Measurements from ENCODE around the gene MCOLN2. TPM values are rescaled to one million over a fixed set of nuclear protein-coding genes. Genes with fewer than 3 reads are reported as not detected.

MCOLN2 gene
- polyA plus RNA-seq, 1 donor from 2014 or later = not detected

DNA sequence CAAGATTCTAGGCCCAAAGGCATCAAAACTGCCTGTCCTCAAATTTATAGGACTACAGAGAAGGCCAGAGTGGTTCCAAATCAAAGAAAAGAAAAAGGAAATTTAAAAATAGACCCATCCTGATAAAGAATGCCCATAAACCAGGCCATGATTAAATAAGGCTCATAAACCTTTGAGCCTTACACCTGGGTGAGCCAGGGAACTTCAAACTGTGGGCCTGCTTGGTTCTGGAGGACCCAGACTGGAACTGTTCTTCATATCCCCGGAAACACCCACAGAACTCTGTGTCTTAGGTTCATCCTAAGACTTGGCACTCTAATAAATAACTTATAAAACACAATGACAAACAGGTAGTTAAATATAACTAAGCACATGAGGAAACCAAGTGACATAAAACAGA is 28.8 kb downstream of the MCOLN2 start:
- Histone ChIP-seq H3K4me2 (ENCODE audit: low read length) (no peak overlapping the region), H3K9me3 (ENCODE audit: low read length) (no peaks in the 10 kb centered on the region), H3K79me2 (replicated peaks; ENCODE audit: insufficient read depth, low read length) (no peaks in the 10 kb centered on the region), H3K9ac (ENCODE audit: low read length) (no peak overlapping the region), H3K27me3 (ENCODE audit: insufficient read depth, low read depth, low read length) (no peaks in the 10 kb centered on the region), H3K4me3 (ENCODE audit: low read length) (no peak overlapping the region), H3K9me2 (ENCODE audit: insufficient read depth, low read length) (no peaks in the 10 kb centered on the region), H2AFZ (ENCODE audit: low read depth, low read length) (no peak overlapping the region), H4K20me1 (ENCODE audit: insufficient read depth) (no peaks in the 10 kb centered on the region), H3K36me3 (ENCODE audit: insufficient read depth, low read length) (no peaks in the 10 kb centered on the region), H3F3A (ENCODE audit: insufficient read depth, low read length, poor library complexity, severe bottlenecking) (no peaks in the 10 kb centered on the region), H3K27ac (ENCODE audit: low read length) (no peak overlapping the region)
- TF ChIP-seq EZH2 (IDR thresholded peaks at IDR 0.05; ENCODE audit: borderline replicate concordance, insufficient read depth, low read length, poor library complexity, severe bottlenecking) (no peak), EP300 (conservative IDR thresholded peaks at IDR 0.05; ENCODE audit: poor library complexity, severe bottlenecking) (no peak), MXI1 (conservative IDR thresholded peaks at IDR 0.05; ENCODE audit: poor library complexity, severe bottlenecking) (no peak), SMC3 (conservative IDR thresholded peaks at IDR 0.05; ENCODE audit: poor library complexity) (no peak), REST (IDR thresholded peaks at IDR 0.05; ENCODE audit: borderline replicate concordance) (no peak), RAD21 (conservative IDR thresholded peaks at IDR 0.05) (no peak), POLR2AphosphoS5 (IDR thresholded peaks at IDR 0.05) (no peak), TAF1 (IDR thresholded peaks at IDR 0.05; ENCODE audit: low read depth) (no peak)
- TF ChIP-seq, protein P1, sequence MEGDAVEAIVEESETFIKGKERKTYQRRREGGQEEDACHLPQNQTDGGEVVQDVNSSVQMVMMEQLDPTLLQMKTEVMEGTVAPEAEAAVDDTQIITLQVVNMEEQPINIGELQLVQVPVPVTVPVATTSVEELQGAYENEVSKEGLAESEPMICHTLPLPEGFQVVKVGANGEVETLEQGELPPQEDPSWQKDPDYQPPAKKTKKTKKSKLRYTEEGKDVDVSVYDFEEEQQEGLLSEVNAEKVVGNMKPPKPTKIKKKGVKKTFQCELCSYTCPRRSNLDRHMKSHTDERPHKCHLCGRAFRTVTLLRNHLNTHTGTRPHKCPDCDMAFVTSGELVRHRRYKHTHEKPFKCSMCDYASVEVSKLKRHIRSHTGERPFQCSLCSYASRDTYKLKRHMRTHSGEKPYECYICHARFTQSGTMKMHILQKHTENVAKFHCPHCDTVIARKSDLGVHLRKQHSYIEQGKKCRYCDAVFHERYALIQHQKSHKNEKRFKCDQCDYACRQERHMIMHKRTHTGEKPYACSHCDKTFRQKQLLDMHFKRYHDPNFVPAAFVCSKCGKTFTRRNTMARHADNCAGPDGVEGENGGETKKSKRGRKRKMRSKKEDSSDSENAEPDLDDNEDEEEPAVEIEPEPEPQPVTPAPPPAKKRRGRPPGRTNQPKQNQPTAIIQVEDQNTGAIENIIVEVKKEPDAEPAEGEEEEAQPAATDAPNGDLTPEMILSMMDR (IDR thresholded peaks at IDR 0.05; ENCODE audit: poor library complexity, severe bottlenecking) = no peak

DNA sequence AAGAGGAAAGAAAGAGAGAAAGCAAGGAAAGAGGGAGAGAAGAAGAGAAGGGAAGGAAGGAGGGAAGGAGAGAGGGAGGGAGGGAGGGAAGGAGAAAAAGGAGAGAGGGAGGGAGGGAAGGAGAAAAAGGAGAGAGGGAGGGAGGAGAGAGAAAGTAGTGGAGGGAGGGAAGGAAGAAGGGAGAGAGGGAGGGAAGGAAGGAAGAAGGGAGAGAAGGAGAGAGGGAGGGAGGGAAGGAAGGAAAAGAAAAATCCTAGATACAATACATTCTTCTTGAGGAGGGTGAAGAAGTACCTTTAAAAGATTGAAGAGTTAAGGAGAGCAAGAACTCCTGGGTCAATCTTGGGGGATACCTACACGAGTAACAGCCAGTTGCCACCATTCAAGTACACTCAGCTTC is 29.2 kb downstream of the MCOLN2 start:
- TF ChIP-seq EZH2 (IDR thresholded peaks at IDR 0.05; ENCODE audit: borderline replicate concordance, insufficient read depth, low read length, poor library complexity, severe bottlenecking) = no peak
- no peak for TF ChIP-seq TAF1 (IDR thresholded peaks at IDR 0.05; ENCODE audit: low read depth)
- no peak for TF ChIP-seq RAD21 (conservative IDR thresholded peaks at IDR 0.05)
- no peak overlapping the region for H3K4me2 ChIP-seq (ENCODE audit: low read length)
- H4K20me1 ChIP-seq (ENCODE audit: insufficient read depth) = no peaks in the 10 kb centered on the region
- no peaks in the 10 kb centered on the region for H3K36me3 ChIP-seq (ENCODE audit: insufficient read depth, low read length)
- H3F3A ChIP-seq (ENCODE audit: insufficient read depth, low read length, poor library complexity, severe bottlenecking) = no peaks in the 10 kb centered on the region
- H3K4me3 ChIP-seq (ENCODE audit: low read length) = no peak overlapping the region
- no peaks in the 10 kb centered on the region for H3K9me3 ChIP-seq (ENCODE audit: low read length)
- H2AFZ ChIP-seq (ENCODE audit: low read depth, low read length) = no peak overlapping the region
- H3K27ac ChIP-seq (ENCODE audit: low read length) = no peak overlapping the region
- H3K27me3 ChIP-seq (ENCODE audit: insufficient read depth, low read depth, low read length) = no peaks in the 10 kb centered on the region
- H3K9me2 ChIP-seq (ENCODE audit: insufficient read depth, low read length) = no peaks in the 10 kb centered on the region
- no peaks in the 10 kb centered on the region for H3K79me2 ChIP-seq (replicated peaks; ENCODE audit: insufficient read depth, low read length)
- H3K9ac ChIP-seq (ENCODE audit: low read length) = no peak overlapping the region

- Histone ChIP-seq H3K79me2 (replicated peaks; ENCODE audit: insufficient read depth, low read length) (no peaks in the 10 kb centered on the region), H3K9ac (ENCODE audit: low read length) (no peak overlapping the region), H3K27me3 (ENCODE audit: insufficient read depth, low read depth, low read length) (no peaks in the 10 kb centered on the region), H3K9me2 (ENCODE audit: insufficient read depth, low read length) (no peaks in the 10 kb centered on the region), H3K27ac (ENCODE audit: low read length) (no peak overlapping the region), H3K4me3 (ENCODE audit: low read length) (no peak overlapping the region), H3K9me3 (ENCODE audit: low read length) (no peaks in the 10 kb centered on the region), H4K20me1 (ENCODE audit: insufficient read depth) (no peaks in the 10 kb centered on the region), H3K4me2 (ENCODE audit: low read length) (no peak overlapping the region), H3K36me3 (ENCODE audit: insufficient read depth, low read length) (no peaks in the 10 kb centered on the region), H2AFZ (ENCODE audit: low read depth, low read length) (no peak overlapping the region), H3F3A (ENCODE audit: insufficient read depth, low read length, poor library complexity, severe bottlenecking) (no peaks in the 10 kb centered on the region)
- TF ChIP-seq, protein P1 (IDR thresholded peaks at IDR 0.05; ENCODE audit: poor library complexity, severe bottlenecking) = no peak
- no peak for TF ChIP-seq POLR2AphosphoS5 (IDR thresholded peaks at IDR 0.05)
- no peak for TF ChIP-seq EP300 (conservative IDR thresholded peaks at IDR 0.05; ENCODE audit: poor library complexity, severe bottlenecking)
- no peak for TF ChIP-seq MXI1 (conservative IDR thresholded peaks at IDR 0.05; ENCODE audit: poor library complexity, severe bottlenecking)
- TF ChIP-seq RAD21 (conservative IDR thresholded peaks at IDR 0.05) = no peak
Observed at GRCh38 chr1:84963021-84963420, 33.9 kb downstream of the MCOLN2 start.
